Esophagus muscularis mucosa (tissue), 4 donors: ENCODE data around the gene PRDX2. TPM values are rescaled to one million over a fixed set of nuclear protein-coding genes. Genes with fewer than 3 reads are reported as not detected.

Experiments used
- DNase-seq: peaks from one replicate; pipeline ENCODE4 v3.0.0-alpha.2; 2017; ENCODE audit errors: extremely low spot score
- H3K27ac ChIP-seq, 4 donors: fragments of 200-600 bp; sonication (generic); replicated peaks in 1 of 4; 1 replicate in 3 of 4; 2 replicates in 1 of 4; pipeline ENCODE4 v1.5.1; 2016 to 2019; ENCODE audit warnings: mild to moderate bottlenecking in 1 of 4
- H3K27me3 ChIP-seq, 4 donors: fragments of 200-600 bp; sonication (generic); one replicate each; pipeline versions ENCODE4 v1.5.1 to v1.6.0; 2016 to 2019
- H3K36me3 ChIP-seq, 4 donors: fragments of 200-600 bp; sonication (generic); one replicate each; pipeline ENCODE4 v1.5.1; 2016 to 2019
- H3K4me1 ChIP-seq, 4 donors: fragments of 200-600 bp; sonication (generic); one replicate each; pipeline ENCODE4 v1.5.1; 2016 to 2019
- H3K4me3 ChIP-seq, 4 donors: fragments of 200-600 bp; sonication (generic); 1 replicate in 2 of 4; 2 replicates in 2 of 4; pipeline ENCODE4 v1.5.1; 2016 to 2019; ENCODE audit warnings: mild to moderate bottlenecking in 4 of 4, moderate library complexity in 1 of 4
- H3K9me3 ChIP-seq, 4 donors: fragments of 200-600 bp; sonication (generic); 1 replicate in 3 of 4; 2 replicates in 1 of 4; pipeline ENCODE4 v1.5.1; 2016 to 2019
- EP300 ChIP-seq: sonication (generic); formaldehyde crosslinking; IDR thresholded peaks from one replicate; pipeline ENCODE4 v1.6.1; 2017; ENCODE audit warnings: antibody characterized with exemption
- POLR2A ChIP-seq: fragments of 450-650 bp; IDR thresholded peaks from one replicate; pipeline ENCODE4 v1.6.1; 2017; ENCODE audit warnings: antibody characterized with exemption, moderate library complexity, mild to moderate bottlenecking, low read depth
- POLR2AphosphoS5 ChIP-seq, 2 donors: sonication (generic); formaldehyde crosslinking; IDR thresholded peaks; one replicate each; pipeline ENCODE4 v1.6.1; 2017; ENCODE audit warnings: antibody characterized with exemption in 2 of 2
- WGBS: methylation state at CpG from one replicate; pipeline ENCODE4 v1.1.5; 2018; 5-methylcytosine and 5-hydroxymethylcytosine counted together
- intact Hi-C: fragments of 100-400 bp; cut with DNase I; formaldehyde crosslinking; loops from one replicate; pipeline ENCODE4 v1.15.1; 2023
- total RNA-seq, 4 donors: library from RNA; depleted of rRNA; stranded (reverse); fragments of >200 nt; gene quantifications; one replicate each; pipeline versions ENCODE4 v1.1.0 to v1.2.1, GENCODE V29; 2016
- TF ChIP-seq, protein P1 (sequence below), 3 experiments: fragments of 200-600 bp in 2 of 3; fragments of 450-650 bp in 1 of 3; sonication (generic) in 2 of 3; IDR thresholded peaks; one replicate each; pipeline ENCODE4 v1.5.1; 2017 to 2019; ENCODE audit warnings: antibody characterized with exemption in 3 of 3, mild to moderate bottlenecking in 2 of 3, moderate library complexity in 1 of 3

The PRDX2 gene
- total RNA-seq, 4 donors from 2014 or later: 236 to 275 (median 250) TPM

DNA sequence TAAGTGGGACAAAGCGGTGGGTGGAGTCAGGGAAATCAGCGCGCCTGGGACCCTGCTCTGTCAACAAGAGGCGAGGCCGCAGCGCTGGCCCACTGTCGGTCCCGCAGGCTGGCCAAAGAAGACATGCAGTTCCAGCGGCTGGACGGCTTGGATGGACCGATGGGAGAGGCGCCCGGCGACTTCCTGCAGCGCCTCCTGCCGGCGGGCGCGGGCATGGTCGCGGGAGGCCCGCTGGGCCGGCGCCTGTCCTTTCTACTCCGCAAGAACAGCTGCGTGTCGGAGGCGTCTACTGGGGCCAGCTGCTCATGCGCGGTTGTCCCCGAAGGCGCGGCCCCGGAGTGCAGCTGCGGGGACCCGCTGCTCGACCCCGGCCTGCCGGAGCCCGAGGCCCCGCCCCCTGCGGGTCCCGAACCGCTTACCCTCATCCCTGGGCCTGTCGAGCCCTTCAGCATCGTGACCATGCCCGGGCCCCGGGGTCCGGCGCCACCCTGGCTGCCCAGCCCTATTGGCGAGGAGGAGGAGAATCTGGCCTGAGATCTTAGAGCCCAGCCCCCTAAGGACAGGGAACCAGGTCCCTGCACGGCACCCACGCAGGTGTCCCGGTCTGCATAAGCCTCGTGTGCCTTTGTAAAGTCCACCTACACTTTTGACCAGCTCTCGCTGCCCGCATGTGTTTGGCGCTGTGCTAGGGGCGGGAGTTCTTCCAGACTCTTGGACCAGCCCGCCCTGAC is 43.9 kb downstream of the PRDX2 start:
- Histone ChIP-seq H3K27ac (peak overlapping the region in 3 of 4 donors; percentile 44 to 69 (median 62)), H3K4me3 (peak overlapping the region; percentile 43 to 59 (median 46)), H3K9me3 (no peaks in the 10 kb centered on the region), H3K36me3 (peaks cover 0 to 3% (median 0%) of the 10 kb centered on the region in 4 donors), H3K27me3 (peaks cover 0 to 14% (median 0%) of the 10 kb centered on the region in 4 donors), H3K4me1 (peaks cover 11 to 13% (median 12%) of the 10 kb centered on the region in 4 donors)
- TF ChIP-seq POLR2A (no peak), POLR2AphosphoS5 (IDR thresholded peaks at IDR 0.05) (peak; percentile 21 to 51)
- TF ChIP-seq, protein P1, sequence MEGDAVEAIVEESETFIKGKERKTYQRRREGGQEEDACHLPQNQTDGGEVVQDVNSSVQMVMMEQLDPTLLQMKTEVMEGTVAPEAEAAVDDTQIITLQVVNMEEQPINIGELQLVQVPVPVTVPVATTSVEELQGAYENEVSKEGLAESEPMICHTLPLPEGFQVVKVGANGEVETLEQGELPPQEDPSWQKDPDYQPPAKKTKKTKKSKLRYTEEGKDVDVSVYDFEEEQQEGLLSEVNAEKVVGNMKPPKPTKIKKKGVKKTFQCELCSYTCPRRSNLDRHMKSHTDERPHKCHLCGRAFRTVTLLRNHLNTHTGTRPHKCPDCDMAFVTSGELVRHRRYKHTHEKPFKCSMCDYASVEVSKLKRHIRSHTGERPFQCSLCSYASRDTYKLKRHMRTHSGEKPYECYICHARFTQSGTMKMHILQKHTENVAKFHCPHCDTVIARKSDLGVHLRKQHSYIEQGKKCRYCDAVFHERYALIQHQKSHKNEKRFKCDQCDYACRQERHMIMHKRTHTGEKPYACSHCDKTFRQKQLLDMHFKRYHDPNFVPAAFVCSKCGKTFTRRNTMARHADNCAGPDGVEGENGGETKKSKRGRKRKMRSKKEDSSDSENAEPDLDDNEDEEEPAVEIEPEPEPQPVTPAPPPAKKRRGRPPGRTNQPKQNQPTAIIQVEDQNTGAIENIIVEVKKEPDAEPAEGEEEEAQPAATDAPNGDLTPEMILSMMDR (IDR thresholded peaks at IDR 0.05): peak; percentile 91 to 98 (median 95)
- intact Hi-C loops: no loop called here
- 10% methylated on average over 39 of the region's 60 CpGs for WGBS
- no peak for DNase-seq

DNA sequence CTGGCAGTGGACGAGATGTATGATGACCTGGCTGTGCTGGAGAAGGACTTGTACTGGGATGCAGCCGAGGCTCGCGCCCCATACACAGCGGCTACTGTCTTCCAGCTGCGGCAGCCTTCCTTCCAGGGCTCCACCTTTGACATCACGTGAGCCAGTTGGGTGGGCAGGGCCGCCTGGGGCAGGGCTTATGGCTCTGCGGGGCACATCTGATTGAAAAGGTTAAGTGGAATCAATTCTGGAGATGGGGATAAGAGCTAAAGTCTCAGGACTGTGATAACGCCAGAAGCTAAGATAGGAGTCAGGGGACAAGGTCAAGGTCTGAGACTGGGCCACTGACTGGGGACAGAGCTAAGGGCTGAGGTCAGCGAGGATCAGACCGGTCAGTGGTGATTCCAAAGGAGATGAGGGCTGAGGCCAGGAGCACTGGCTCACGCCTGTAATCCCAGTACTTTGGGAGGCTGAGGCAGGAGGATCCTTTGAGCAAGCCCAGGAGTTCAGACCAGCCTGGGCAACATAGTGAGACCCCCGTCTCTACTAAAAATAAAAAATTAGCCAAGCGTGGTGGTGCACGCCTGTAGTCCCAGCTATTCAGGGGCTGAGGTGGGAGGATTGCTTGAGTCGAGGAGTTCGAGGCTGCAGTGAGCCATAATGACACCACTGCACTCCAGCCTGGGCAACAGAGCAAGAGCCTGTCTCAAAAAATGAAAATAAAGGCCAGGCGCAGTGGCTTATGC is 45.3 kb downstream of the PRDX2 start:
- intact Hi-C loops: no loop called here
- DNase-seq: no peak

DNA sequence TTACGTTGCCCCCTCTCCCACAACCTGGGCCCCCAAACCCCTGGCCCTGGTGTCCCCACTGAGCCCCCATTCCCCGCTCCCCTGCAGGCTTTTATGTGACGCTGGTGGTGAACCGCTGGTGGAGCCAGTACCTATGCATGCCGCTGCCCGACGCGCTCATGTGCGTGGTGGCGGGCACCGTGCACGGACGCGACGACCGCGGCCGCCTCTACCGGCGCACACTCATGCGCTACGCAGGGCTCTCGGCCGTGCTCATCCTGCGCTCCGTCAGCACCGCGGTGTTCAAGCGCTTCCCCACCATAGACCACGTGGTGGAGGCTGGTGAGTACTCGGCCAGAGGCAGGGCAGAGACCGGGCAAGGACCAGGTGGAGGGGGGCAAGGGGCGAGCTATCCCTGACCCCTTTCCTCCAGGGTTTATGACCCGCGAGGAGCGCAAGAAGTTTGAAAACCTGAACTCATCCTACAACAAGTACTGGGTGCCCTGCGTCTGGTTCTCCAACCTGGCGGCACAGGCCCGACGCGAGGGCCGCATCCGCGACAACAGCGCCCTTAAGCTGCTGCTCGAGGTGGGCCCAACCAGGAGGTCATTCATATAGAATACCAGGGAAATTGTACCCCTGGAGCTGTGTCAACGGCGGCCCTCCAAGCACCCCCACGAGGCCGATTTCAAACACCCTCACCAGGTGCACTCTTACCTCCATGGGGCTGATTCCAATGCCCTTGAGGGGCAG is 47.0 kb downstream of the PRDX2 start:
- no peak for DNase-seq
- no peaks in the 10 kb centered on the region for H3K36me3 ChIP-seq
- H3K9me3 ChIP-seq: no peaks in the 10 kb centered on the region
- peaks cover 0 to 40% (median 0%) of the 10 kb centered on the region in 4 donors for H3K27me3 ChIP-seq
- intact Hi-C loops: no loop called here
- no peak overlapping the region for H3K27ac ChIP-seq
- WGBS: 77% methylated on average over 33 of the region's 50 CpGs
- peaks cover 11 to 14% (median 13%) of the 10 kb centered on the region in 4 donors for H3K4me1 ChIP-seq
- H3K4me3 ChIP-seq: no peak overlapping the region
- TF ChIP-seq POLR2A (no peak), POLR2AphosphoS5 (IDR thresholded peaks at IDR 0.05) (no peak), EP300 (no peak)
- TF ChIP-seq, protein P1 (IDR thresholded peaks at IDR 0.05): no peak

More for the DNA sequence above, 45.3 kb downstream of the PRDX2 start:
- TF ChIP-seq POLR2AphosphoS5 (IDR thresholded peaks at IDR 0.05) (no peak), EP300 (no peak), POLR2A (no peak)
- TF ChIP-seq, protein P1 (IDR thresholded peaks at IDR 0.05): no peak
- H3K27me3 ChIP-seq: peaks cover 0 to 27% (median 0%) of the 10 kb centered on the region in 4 donors
- H3K27ac ChIP-seq: no peak overlapping the region
- no peaks in the 10 kb centered on the region for H3K9me3 ChIP-seq
- H3K4me3 ChIP-seq: no peak overlapping the region
- peaks cover 11 to 13% (median 12%) of the 10 kb centered on the region in 4 donors for H3K4me1 ChIP-seq
- WGBS: 89% methylated on average over 18 of the region's 19 CpGs
- H3K36me3 ChIP-seq: no peaks in the 10 kb centered on the region

DNA sequence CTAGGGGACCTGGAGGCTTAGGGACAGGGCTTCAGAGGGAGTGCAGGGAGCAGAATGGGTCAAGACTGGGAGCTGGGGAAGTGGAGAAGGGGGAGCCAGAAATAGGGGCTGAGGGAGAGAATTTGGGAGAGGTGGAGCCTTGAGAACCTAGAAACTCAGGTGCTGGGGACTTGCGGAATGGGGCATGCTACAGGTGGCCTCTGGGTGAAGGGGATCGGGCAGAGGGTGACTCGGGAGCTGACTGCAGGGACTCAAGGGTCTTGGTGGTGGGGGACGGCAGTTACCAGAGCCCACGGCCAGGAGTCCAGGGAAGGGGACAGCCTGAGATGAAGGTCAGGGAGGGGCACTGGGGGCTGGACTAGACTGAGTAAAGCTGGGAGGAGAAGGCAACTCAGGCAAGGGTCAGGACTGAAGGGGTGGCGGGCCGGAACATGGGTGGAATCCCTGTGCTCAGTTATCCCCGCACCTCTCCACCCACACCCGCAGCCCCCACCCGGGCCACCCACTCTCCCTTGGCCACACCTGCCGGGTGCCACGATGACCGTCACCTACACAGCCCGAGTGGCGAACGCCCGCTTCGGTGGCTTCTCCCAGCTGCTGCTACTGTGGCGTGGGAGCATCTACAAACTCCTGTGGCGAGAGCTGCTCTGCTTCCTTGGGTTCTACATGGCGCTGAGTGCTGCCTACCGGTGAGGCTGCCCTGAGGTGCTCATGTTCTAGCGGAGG is 49.4 kb downstream of the PRDX2 start:
- H3K27me3 ChIP-seq: peaks cover 0 to 56% (median 0%) of the 10 kb centered on the region in 4 donors
- H3K4me3 ChIP-seq: no peak overlapping the region
- WGBS: 86% methylated on average over 23 of the region's 23 CpGs
- peaks cover 0 to 8% (median 2%) of the 10 kb centered on the region in 4 donors for H3K9me3 ChIP-seq
- TF ChIP-seq EP300: no peak
- TF ChIP-seq POLR2A: no peak
- no peak for TF ChIP-seq POLR2AphosphoS5 (IDR thresholded peaks at IDR 0.05)
- TF ChIP-seq, protein P1 (IDR thresholded peaks at IDR 0.05): no peak
- no peak overlapping the region for H3K27ac ChIP-seq
- peaks cover 10 to 14% (median 11%) of the 10 kb centered on the region in 4 donors for H3K36me3 ChIP-seq
- peaks cover 3 to 5% (median 4%) of the 10 kb centered on the region in 4 donors for H3K4me1 ChIP-seq
- intact Hi-C loops: no loop called here
- DNase-seq: no peak
